Activated CD4-positive, alpha-beta T cell treated with anti-CD3 and anti-CD28 coated beads, Interleukin-2, amount 50 U/mL, for 4 hours (primary cell): ENCODE results near the gene MPND.

ENCODE experiments used
- DNase-seq, 2 experiments: peaks; one replicate each; pipeline ENCODE4 v3.0.0-alpha.2; 2020

MPND gene

GRCh38 chr19:4343370-4344307 is at the start of gene MPND:
Gene MPND (plus strand): TSS chr19:4343562. CDS start chr19:4343594, 32 bp downstream.
- peak; percentile 89 for DNase-seq

GRCh38 chr19:4294389-4294788 is 49.0 kb upstream of the MPND start:
- no peak for DNase-seq

- DNase-seq = no peak
These were observed 47.2 kb upstream of the MPND start for GRCh38 chr19:4295972-4296771.

- no peak for DNase-seq
These were observed 45.2 kb upstream of the MPND start for GRCh38 chr19:4297901-4298809.

GRCh38 chr19:4298810-4299550 is 44.4 kb upstream of the MPND start:
- no peak for DNase-seq

- no peak for DNase-seq
These were observed 42.8 kb upstream of the MPND start for GRCh38 chr19:4300589-4300988.

- no peak for DNase-seq
These were observed 41.6 kb upstream of the MPND start for GRCh38 chr19:4301590-4302242.

GRCh38 chr19:4302243-4302640 is 41.1 kb upstream of the MPND start, which contains the start of gene TMIGD2:
Gene TMIGD2 (minus strand): TSS chr19:4302389. CDS start chr19:4302385, 4 bp downstream.
- DNase-seq = no peak

- no peak for DNase-seq
These were observed 39.4 kb upstream of the MPND start for GRCh38 chr19:4303819-4304537.

GRCh38 chr19:4304538-4305256 is 38.7 kb upstream of the MPND start, which contains the start of gene FSD1:
Gene FSD1 (plus strand): TSS chr19:4304598. CDS start chr19:4304747, 149 bp downstream.
- DNase-seq = peak; percentile 36 to 45

GRCh38 chr19:4305257-4305612 is 38.1 kb upstream of the MPND start:
- no peak for DNase-seq

GRCh38 chr19:4305659-4306058 is 37.7 kb upstream of the MPND start:
- DNase-seq = no peak

- DNase-seq = no peak
These were observed 32.9 kb upstream of the MPND start for GRCh38 chr19:4310247-4311121.

- DNase-seq = no peak
These were observed 29.4 kb upstream of the MPND start for GRCh38 chr19:4313847-4314490.

- DNase-seq = no peak
These were observed 26.4 kb upstream of the MPND start for GRCh38 chr19:4316956-4317355.

- DNase-seq = no peak
These were observed 24.9 kb upstream of the MPND start for GRCh38 chr19:4318460-4318859.

- no peak for DNase-seq
These were observed 24.2 kb upstream of the MPND start for GRCh38 chr19:4319067-4319718.

GRCh38 chr19:4320419-4320818 is 22.9 kb upstream of the MPND start:
- DNase-seq = no peak
